Thymus (tissue), 14 donors: ENCODE results near the gene CSNK1D. TPM values are rescaled to one million over a fixed set of nuclear protein-coding genes. Genes with fewer than 3 reads are reported as not detected.

Experiments used
- DNase-seq, 9 donors: peaks; one replicate each; pipeline ENCODE4 v3.0.0-alpha.2; 2013; ENCODE audit warnings: low spot score in 9 of 9, low read depth in 6 of 9, missing footprints in 1 of 9
- H3K27ac ChIP-seq, 2 donors: one replicate each; pipeline ENCODE4 v1.5.1; 2013; ENCODE audit warnings: control low read depth in 1 of 2, low read depth in 1 of 2, low read length in 1 of 2, mild to moderate bottlenecking in 1 of 2, moderate library complexity in 1 of 2
- H3K27me3 ChIP-seq, 2 donors: one replicate each; pipeline ENCODE4 v1.5.1; 2013; ENCODE audit warnings: low read length in 1 of 2; ENCODE audit not compliant: control insufficient read depth in 2 of 2, insufficient read depth in 1 of 2
- H3K36me3 ChIP-seq, 2 donors: one replicate each; pipeline ENCODE4 v1.5.1; 2013; ENCODE audit warnings: low read length in 1 of 2, mild to moderate bottlenecking in 1 of 2, moderate library complexity in 1 of 2; ENCODE audit not compliant: control insufficient read depth in 2 of 2, insufficient read depth in 2 of 2
- H3K4me1 ChIP-seq, 2 donors: one replicate each; pipeline ENCODE4 v1.5.1; 2013; ENCODE audit warnings: low read length in 2 of 2; ENCODE audit not compliant: control insufficient read depth in 2 of 2, insufficient read depth in 2 of 2
- H3K4me3 ChIP-seq, 2 donors: one replicate each; pipeline ENCODE4 v1.5.1; 2013; ENCODE audit warnings: low read length in 2 of 2, control low read depth in 1 of 2, mild to moderate bottlenecking in 1 of 2
- H3K9me3 ChIP-seq, 2 donors: one replicate each; pipeline ENCODE4 v1.5.1; 2013; ENCODE audit warnings: low read length in 1 of 2, mild to moderate bottlenecking in 1 of 2; ENCODE audit not compliant: control insufficient read depth in 2 of 2, insufficient read depth in 1 of 2
- WGBS: extraction: QIAGEN DNeasy Blood & Tissue Kit; methylation state at CpG from one replicate; pipeline ENCODE4 v1.1.7; 2013; 5-methylcytosine and 5-hydroxymethylcytosine counted together
- long read RNA-seq, 10 donors: transcript quantifications; one replicate each; lab custom pipeline, GENCODE V29; 2026
- polyA plus RNA-seq: library from polyadenylated mRNA; stranded (reverse); fragments of 200-250 nt; gene quantifications from one replicate; pipeline ENCODE4 v1.2.3, GENCODE V29; 2013
- total RNA-seq: library from RNA; stranded (reverse); fragments of 120-200 nt; gene quantifications from one replicate; pipeline ENCODE4 v1.2.4, GENCODE V29; 2013
- donor health status: healthy.

Gene CSNK1D
- total RNA-seq: 16.2 TPM
- polyA plus RNA-seq: 113 TPM
- long read RNA-seq, donor 1, partial matches to known transcripts: 0 of 3 reads
- long read RNA-seq, donor 1, other reads (novel, unspliced or antisense): 0 of 3 reads
- long read RNA-seq, donor 2, transcript CSNK1D-203 (10 exons, 2,047 nt): major isoform, 18 of 91 reads
- long read RNA-seq, donor 2, transcript CSNK1D-202 (9 exons, 3,712 nt): minor isoform, 7 of 91 reads
- long read RNA-seq, donor 2, partial matches to known transcripts: 52 of 91 reads
- long read RNA-seq, donor 2, other reads (novel, unspliced or antisense): 5 of 91 reads
- long read RNA-seq, donor 3, transcript CSNK1D-202 (9 exons, 3,712 nt): minor isoform, 7 of 18 reads
- long read RNA-seq, donor 3, transcript CSNK1D-203 (10 exons, 2,047 nt): major isoform, 9 of 18 reads
- long read RNA-seq, donor 3, partial matches to known transcripts: 0 of 18 reads
- long read RNA-seq, donor 3, other reads (novel, unspliced or antisense): 0 of 18 reads
- long read RNA-seq, donor 4, transcript CSNK1D-203 (10 exons, 2,047 nt): major isoform, 8 of 14 reads
- long read RNA-seq, donor 4, partial matches to known transcripts: 0 of 14 reads
- long read RNA-seq, donor 4, other reads (novel, unspliced or antisense): 0 of 14 reads
- long read RNA-seq, donor 5, transcript CSNK1D-203 (10 exons, 2,047 nt): major isoform, 10 of 68 reads
- long read RNA-seq, donor 5, partial matches to known transcripts: 27 of 68 reads
- long read RNA-seq, donor 5, other reads (novel, unspliced or antisense): 19 of 68 reads
- long read RNA-seq, donor 6, transcript CSNK1D-203 (10 exons, 2,047 nt): major isoform, 10 of 20 reads
- long read RNA-seq, donor 6, partial matches to known transcripts: 5 of 20 reads
- long read RNA-seq, donor 6, other reads (novel, unspliced or antisense): 0 of 20 reads
- long read RNA-seq, donor 7, transcript CSNK1D-203 (10 exons, 2,047 nt): major isoform, 6 of 21 reads
- long read RNA-seq, donor 7, partial matches to known transcripts: 11 of 21 reads
- long read RNA-seq, donor 7, other reads (novel, unspliced or antisense): 0 of 21 reads
- long read RNA-seq, donor 8, transcript CSNK1D-203 (10 exons, 2,047 nt): major isoform, 5 of 11 reads
- long read RNA-seq, donor 8, partial matches to known transcripts: 0 of 11 reads
- long read RNA-seq, donor 8, other reads (novel, unspliced or antisense): 0 of 11 reads
- long read RNA-seq, donor 9, partial matches to known transcripts: 0 of 6 reads
- long read RNA-seq, donor 9, other reads (novel, unspliced or antisense): 0 of 6 reads
- long read RNA-seq, donor 10, transcript CSNK1D-203 (10 exons, 2,047 nt): major isoform, 6 of 11 reads
- long read RNA-seq, donor 10, partial matches to known transcripts: 0 of 11 reads
- long read RNA-seq, donor 10, other reads (novel, unspliced or antisense): 0 of 11 reads

- peaks cover 30 to 32% of the 10 kb centered on the region in 2 donors for H3K36me3 ChIP-seq
- no peaks in the 10 kb centered on the region for H3K9me3 ChIP-seq
- no peaks in the 10 kb centered on the region for H3K27me3 ChIP-seq
- WGBS: 8% methylated on average over 80 of the region's 80 CpGs
- peak within 1 kb of the TSS; percentile 82 to 98 for H3K4me3 ChIP-seq
- DNase-seq: peak; percentile 79 to 96 (median 87)
- peaks cover 15 to 43% of the 10 kb centered on the region in 2 donors for H3K4me1 ChIP-seq
- peak within 1 kb of the TSS; percentile 90 to 97 for H3K27ac ChIP-seq
These were observed at the start of gene CSNK1D for GRCh38 chr17:82273327-82274133. CSNK1D (minus strand) TSS chr17:82273700; CDS start chr17:82273381, 319 bp downstream.

GRCh38 chr17:82322526-82323453 lies 49.3 kb upstream of the CSNK1D start:
- H3K4me3 ChIP-seq: no peak overlapping the region
- peaks cover 0 to 16% of the 10 kb centered on the region in 2 donors for H3K9me3 ChIP-seq
- WGBS: 97% methylated on average over 28 of the region's 28 CpGs
- no peaks in the 10 kb centered on the region for H3K36me3 ChIP-seq
- H3K27me3 ChIP-seq: peaks cover 2 to 14% of the 10 kb centered on the region in 2 donors
- H3K4me1 ChIP-seq: peaks cover under 1 to 17% of the 10 kb centered on the region in 2 donors
- DNase-seq: no peak
- no peak overlapping the region for H3K27ac ChIP-seq

- 69% methylated on average over 21 of the region's 21 CpGs for WGBS
- Histone ChIP-seq H3K9me3 (peaks cover 0 to 16% of the 10 kb centered on the region in 2 donors), H3K27ac (no peak overlapping the region), H3K36me3 (no peaks in the 10 kb centered on the region), H3K4me1 (peaks cover 4 to 25% of the 10 kb centered on the region in 2 donors), H3K27me3 (peaks cover 2 to 17% of the 10 kb centered on the region in 2 donors), H3K4me3 (no peak overlapping the region)
- DNase-seq: no peak
These were observed 48.5 kb upstream of the CSNK1D start for GRCh38 chr17:82321947-82322466.

GRCh38 chr17:82320956-82321927 lies 47.7 kb upstream of the CSNK1D start:
- peaks cover 0 to 16% of the 10 kb centered on the region in 2 donors for H3K9me3 ChIP-seq
- no peak overlapping the region for H3K27ac ChIP-seq
- peak overlapping the region in 1 of 2 donors; percentile 22 for H3K4me3 ChIP-seq
- peaks cover 2 to 18% of the 10 kb centered on the region in 2 donors for H3K27me3 ChIP-seq
- 54% methylated on average over 65 of the region's 65 CpGs for WGBS
- DNase-seq: peak in 1 of 9 donors; percentile 59
- H3K4me1 ChIP-seq: peaks cover 7 to 33% of the 10 kb centered on the region in 2 donors
- H3K36me3 ChIP-seq: no peaks in the 10 kb centered on the region

GRCh38 chr17:82320140-82320840 lies 46.8 kb upstream of the CSNK1D start:
- Histone ChIP-seq H3K36me3 (peaks cover 0 to 1% of the 10 kb centered on the region in 2 donors), H3K27me3 (peaks cover 0 to 27% of the 10 kb centered on the region in 2 donors), H3K9me3 (peaks cover 0 to 16% of the 10 kb centered on the region in 2 donors), H3K4me1 (peaks cover 17 to 42% of the 10 kb centered on the region in 2 donors), H3K4me3 (no peak overlapping the region), H3K27ac (peak overlapping the region in 1 of 2 donors; percentile 18)
- 94% methylated on average over 26 of the region's 26 CpGs for WGBS
- DNase-seq: no peak

GRCh38 chr17:82319619-82320062 lies 46.1 kb upstream of the CSNK1D start:
- peaks cover 5 to 6% of the 10 kb centered on the region in 2 donors for H3K36me3 ChIP-seq
- DNase-seq: no peak
- H3K27me3 ChIP-seq: peaks cover 0 to 29% of the 10 kb centered on the region in 2 donors

More at GRCh38 chr17:82319619-82320062, 46.1 kb upstream of the CSNK1D start:
- WGBS: 97% methylated on average over 35 of the region's 35 CpGs
- Histone ChIP-seq H3K27ac (no peak overlapping the region), H3K9me3 (peaks cover 0 to 16% of the 10 kb centered on the region in 2 donors), H3K4me3 (no peak overlapping the region), H3K4me1 (peaks cover 18 to 49% of the 10 kb centered on the region in 2 donors)
